ENCODE measurements around the gene ZNF853.

ZNF853 gene

GRCh38 chr7:6650086-6650485, 34.7 kb downstream of the ZNF853 start:
- no peak for DNase-seq (ENCODE audit: insufficient read length, low spot score)
- no peak for FAIRE-seq
- no peak for TF ChIP-seq POU2F2 (IDR thresholded peaks at IDR 0.05; ENCODE audit: low read depth, low read length)
- no peak for TF ChIP-seq POLR2A (IDR thresholded peaks at IDR 0.05; ENCODE audit: low read depth, low read length)
- TF ChIP-seq PAX5 (IDR thresholded peaks at IDR 0.05; ENCODE audit: insufficient read depth, low read length, severe bottlenecking) = no peak
- no peak for TF ChIP-seq TAF1 (IDR thresholded peaks at IDR 0.05; ENCODE audit: low read depth, low read length)
- TF ChIP-seq SPI1 (IDR thresholded peaks at IDR 0.05; ENCODE audit: low read depth, low read length) = no peak
- TF ChIP-seq POLR2AphosphoS5 (IDR thresholded peaks at IDR 0.05; ENCODE audit: low read depth, low read length) = no peak

GRCh38 chr7:6650521-6651011, 35.2 kb downstream of the ZNF853 start:
- FAIRE-seq = no peak
- no peak for DNase-seq (ENCODE audit: insufficient read length, low spot score)
- no peak for TF ChIP-seq POLR2AphosphoS5 (IDR thresholded peaks at IDR 0.05; ENCODE audit: low read depth, low read length)
- TF ChIP-seq PAX5 (IDR thresholded peaks at IDR 0.05; ENCODE audit: insufficient read depth, low read length, severe bottlenecking) = no peak
- TF ChIP-seq TAF1 (IDR thresholded peaks at IDR 0.05; ENCODE audit: low read depth, low read length) = no peak
- TF ChIP-seq POU2F2 (IDR thresholded peaks at IDR 0.05; ENCODE audit: low read depth, low read length) = no peak
- no peak for TF ChIP-seq SPI1 (IDR thresholded peaks at IDR 0.05; ENCODE audit: low read depth, low read length)
- TF ChIP-seq POLR2A (IDR thresholded peaks at IDR 0.05; ENCODE audit: low read depth, low read length) = no peak

- DNase-seq (ENCODE audit: insufficient read length, low spot score) (peak; percentile 23), FAIRE-seq (no peak)
- TF ChIP-seq POU2F2 (IDR thresholded peaks at IDR 0.05; ENCODE audit: low read depth, low read length) (no peak), SPI1 (IDR thresholded peaks at IDR 0.05; ENCODE audit: low read depth, low read length) (no peak), POLR2AphosphoS5 (IDR thresholded peaks at IDR 0.05; ENCODE audit: low read depth, low read length) (no peak), POLR2A (IDR thresholded peaks at IDR 0.05; ENCODE audit: low read depth, low read length) (no peak)
Measured at GRCh38 chr7:6651851-6652445, 36.5 kb downstream of the ZNF853 start.

GRCh38 chr7:6652446-6653011, 37.1 kb downstream of the ZNF853 start:
- FAIRE-seq (no peak), DNase-seq (ENCODE audit: insufficient read length, low spot score) (peak; percentile 19)
- no peak for TF ChIP-seq SPI1 (IDR thresholded peaks at IDR 0.05; ENCODE audit: low read depth, low read length)
- no peak for TF ChIP-seq TAF1 (IDR thresholded peaks at IDR 0.05; ENCODE audit: low read depth, low read length)
- TF ChIP-seq PAX5 (IDR thresholded peaks at IDR 0.05; ENCODE audit: insufficient read depth, low read length, severe bottlenecking) = no peak

- TF ChIP-seq POU2F2 (IDR thresholded peaks at IDR 0.05; ENCODE audit: low read depth, low read length) = no peak
- no peak for TF ChIP-seq TAF1 (IDR thresholded peaks at IDR 0.05; ENCODE audit: low read depth, low read length)
- no peak for TF ChIP-seq POLR2A (IDR thresholded peaks at IDR 0.05; ENCODE audit: low read depth, low read length)
- TF ChIP-seq PAX5 (IDR thresholded peaks at IDR 0.05; ENCODE audit: insufficient read depth, low read length, severe bottlenecking) = no peak
- TF ChIP-seq SPI1 (IDR thresholded peaks at IDR 0.05; ENCODE audit: low read depth, low read length) = no peak
- TF ChIP-seq POLR2AphosphoS5 (IDR thresholded peaks at IDR 0.05; ENCODE audit: low read depth, low read length) = no peak
Measured at GRCh38 chr7:6653071-6654003, 37.9 kb downstream of the ZNF853 start.

GRCh38 chr7:6654113-6654841, 38.9 kb downstream of the ZNF853 start:
- FAIRE-seq = no peak
- TF ChIP-seq POLR2AphosphoS5 (IDR thresholded peaks at IDR 0.05; ENCODE audit: low read depth, low read length) (no peak), PAX5 (IDR thresholded peaks at IDR 0.05; ENCODE audit: insufficient read depth, low read length, severe bottlenecking) (peak; percentile 5)

More at GRCh38 chr7:6653071-6654003, 37.9 kb downstream of the ZNF853 start:
- FAIRE-seq (no peak), DNase-seq (ENCODE audit: insufficient read length, low spot score) (peak; percentile 37)

GRCh38 chr7:6654842-6655610, 39.6 kb downstream of the ZNF853 start:
- no peak for FAIRE-seq
- TF ChIP-seq TAF1 (IDR thresholded peaks at IDR 0.05; ENCODE audit: low read depth, low read length) = no peak
- no peak for TF ChIP-seq PAX5 (IDR thresholded peaks at IDR 0.05; ENCODE audit: insufficient read depth, low read length, severe bottlenecking)
- TF ChIP-seq POLR2AphosphoS5 (IDR thresholded peaks at IDR 0.05; ENCODE audit: low read depth, low read length) = no peak
- TF ChIP-seq SPI1 (IDR thresholded peaks at IDR 0.05; ENCODE audit: low read depth, low read length) = no peak
- TF ChIP-seq POLR2A (IDR thresholded peaks at IDR 0.05; ENCODE audit: low read depth, low read length) = no peak
- TF ChIP-seq POU2F2 (IDR thresholded peaks at IDR 0.05; ENCODE audit: low read depth, low read length) = no peak
- peak; percentile 20 for DNase-seq (ENCODE audit: insufficient read length, low spot score)

More at GRCh38 chr7:6654113-6654841, 38.9 kb downstream of the ZNF853 start:
- DNase-seq (ENCODE audit: insufficient read length, low spot score) = peak; percentile 20

- TF ChIP-seq POLR2AphosphoS5 (IDR thresholded peaks at IDR 0.05; ENCODE audit: low read depth, low read length) (no peak), SPI1 (IDR thresholded peaks at IDR 0.05; ENCODE audit: low read depth, low read length) (no peak), POLR2A (IDR thresholded peaks at IDR 0.05; ENCODE audit: low read depth, low read length) (no peak), PAX5 (IDR thresholded peaks at IDR 0.05; ENCODE audit: insufficient read depth, low read length, severe bottlenecking) (no peak), POU2F2 (IDR thresholded peaks at IDR 0.05; ENCODE audit: low read depth, low read length) (no peak), TAF1 (IDR thresholded peaks at IDR 0.05; ENCODE audit: low read depth, low read length) (no peak)
- FAIRE-seq = no peak
- DNase-seq (ENCODE audit: insufficient read length, low spot score) = peak; percentile 21
Measured at GRCh38 chr7:6655636-6656385, 40.4 kb downstream of the ZNF853 start.

Measured in GM12891 (cell line).